Myocyte (in vitro differentiated cells): ENCODE measurements around the gene ATP6V1B1. TPM values are rescaled to one million over a fixed set of nuclear protein-coding genes. Genes with fewer than 3 reads are reported as not detected.
A peak's percentile ranks its signal among the peaks of the same experiment; 100 is the strongest.

Experiments used
- DNase-seq: peaks from one replicate; pipeline ENCODE4 v3.0.0-alpha.2; 2012; ENCODE audit warnings: low read depth
- total RNA-seq: library from RNA; depleted of rRNA; stranded (reverse); fragments of >200 nt; gene quantifications from 2 replicates; pipeline ENCODE4 v1.2.3, GENCODE V29; 2014

Gene ATP6V1B1
- total RNA-seq, 1 donor from 2014 or later = 3.8 TPM

GRCh38 chr2:70926042-70926441 lies 9.7 kb upstream of the ATP6V1B1 start:
- no peak for DNase-seq

GRCh38 chr2:70927138-70927537 lies 8.6 kb upstream of the ATP6V1B1 start:
- DNase-seq = no peak

- no peak for DNase-seq
Observed at GRCh38 chr2:70927641-70928040, 8.1 kb upstream of the ATP6V1B1 start.

- no peak for DNase-seq
Observed at GRCh38 chr2:70928366-70928765, 7.3 kb upstream of the ATP6V1B1 start.

- DNase-seq = peak; percentile 76
Observed at GRCh38 chr2:70930371-70931329, 5.0 kb upstream of the ATP6V1B1 start.

GRCh38 chr2:70931376-70932000 lies 4.2 kb upstream of the ATP6V1B1 start:
- DNase-seq = peak; percentile 89

- no peak for DNase-seq
Observed at GRCh38 chr2:70932631-70933230, 3.0 kb upstream of the ATP6V1B1 start.

- no peak for DNase-seq
Observed at GRCh38 chr2:70934981-70935380, 719 bp upstream of the ATP6V1B1 start.

GRCh38 chr2:70936165-70936978 lies 672 bp downstream of the ATP6V1B1 start:
- DNase-seq = no peak

- peak; percentile 88 for DNase-seq
Observed at GRCh38 chr2:70936979-70937811, 1.5 kb downstream of the ATP6V1B1 start.

- DNase-seq = peak; percentile 23
Observed at GRCh38 chr2:70937866-70938585, 2.3 kb downstream of the ATP6V1B1 start.

- DNase-seq = no peak
Observed at GRCh38 chr2:70938586-70938950, 2.9 kb downstream of the ATP6V1B1 start.

GRCh38 chr2:70939001-70939838 lies 3.5 kb downstream of the ATP6V1B1 start:
- no peak for DNase-seq

- peak; percentile 23 for DNase-seq
Observed at GRCh38 chr2:70939839-70940580, 4.3 kb downstream of the ATP6V1B1 start.

GRCh38 chr2:70941186-70941585 lies 5.5 kb downstream of the ATP6V1B1 start:
- DNase-seq = no peak

GRCh38 chr2:70941701-70942100 lies 6.0 kb downstream of the ATP6V1B1 start:
- no peak for DNase-seq

GRCh38 chr2:70942396-70943204 lies 6.9 kb downstream of the ATP6V1B1 start:
- peak; percentile 58 for DNase-seq
